ENCODE results near the gene PEA15.

The PEA15 gene

GRCh38 chr1:160168609-160169369 is 36.4 kb upstream of the PEA15 start:
- Mint-ChIP-seq H3K9me3 (no peaks in the 10 kb centered on the region), H3K4me1 (ENCODE audit: low read depth) (peaks cover 40% of the 10 kb centered on the region), H3K4me3 (no peak overlapping the region), H3K36me3 (ENCODE audit: low read depth) (no peaks in the 10 kb centered on the region), H3K27ac (no peak overlapping the region), H3K27me3 (peaks cover 23% of the 10 kb centered on the region)

GRCh38 chr1:160169553-160170399 is 35.4 kb upstream of the PEA15 start:
- Mint-ChIP-seq H3K27ac (peak overlapping the region; percentile 57), H3K36me3 (ENCODE audit: low read depth) (no peaks in the 10 kb centered on the region), H3K4me3 (peak overlapping the region; percentile 1), H3K4me1 (ENCODE audit: low read depth) (peaks cover 40% of the 10 kb centered on the region), H3K9me3 (no peaks in the 10 kb centered on the region), H3K27me3 (peaks cover 19% of the 10 kb centered on the region)

DNA sequence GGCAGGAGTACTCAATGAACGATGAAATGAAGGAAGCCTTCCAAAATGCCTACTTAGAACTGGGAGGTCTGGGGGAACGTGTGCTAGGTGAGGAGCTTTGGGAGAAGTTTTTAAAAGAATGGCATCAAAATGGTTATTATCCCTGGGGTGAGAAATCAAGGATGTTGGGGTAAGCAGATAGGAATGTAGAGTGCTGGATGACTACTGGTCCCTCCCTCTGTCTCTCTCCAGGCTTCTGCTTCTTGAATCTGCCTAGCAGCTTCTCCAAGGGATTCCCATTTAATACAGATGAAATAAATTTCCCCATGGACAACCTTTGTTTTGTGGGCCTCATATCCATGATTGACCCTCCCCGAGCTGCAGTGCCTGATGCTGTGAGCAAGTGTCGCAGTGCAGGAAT is 33.8 kb upstream of the PEA15 start:
- peaks cover 35% of the 10 kb centered on the region for H3K4me1 Mint-ChIP-seq (ENCODE audit: low read depth)
- peaks cover 16% of the 10 kb centered on the region for H3K27me3 Mint-ChIP-seq
- no peaks in the 10 kb centered on the region for H3K36me3 Mint-ChIP-seq (ENCODE audit: low read depth)
- H3K27ac Mint-ChIP-seq, result no peak overlapping the region
- no peaks in the 10 kb centered on the region for H3K9me3 Mint-ChIP-seq
- no peak overlapping the region for H3K4me3 Mint-ChIP-seq

DNA sequence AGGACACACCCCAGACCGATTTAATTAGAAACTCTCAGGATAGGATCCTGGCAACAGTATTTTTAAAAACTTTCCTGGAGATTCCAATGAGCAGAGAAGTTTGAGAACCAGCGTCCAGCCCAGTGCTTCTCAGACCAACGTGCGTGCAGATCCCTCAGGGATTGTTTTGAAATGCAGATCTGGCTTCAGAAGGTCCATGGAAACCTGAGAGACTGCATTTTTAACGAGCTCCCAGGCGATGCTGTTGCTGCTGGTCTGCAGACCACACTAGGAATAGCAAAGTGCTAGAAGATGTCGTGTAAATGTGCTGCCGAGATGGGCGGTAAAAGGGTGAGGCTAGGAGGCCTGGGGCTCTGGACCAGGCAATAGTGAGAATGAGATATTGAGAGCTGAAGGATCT is 33.2 kb upstream of the PEA15 start:
- no peaks in the 10 kb centered on the region for H3K9me3 Mint-ChIP-seq
- peaks cover 34% of the 10 kb centered on the region for H3K4me1 Mint-ChIP-seq (ENCODE audit: low read depth)
- H3K4me3 Mint-ChIP-seq, result no peak overlapping the region
- peaks cover 12% of the 10 kb centered on the region for H3K27me3 Mint-ChIP-seq
- H3K36me3 Mint-ChIP-seq (ENCODE audit: low read depth), result no peaks in the 10 kb centered on the region
- H3K27ac Mint-ChIP-seq, result no peak overlapping the region

DNA sequence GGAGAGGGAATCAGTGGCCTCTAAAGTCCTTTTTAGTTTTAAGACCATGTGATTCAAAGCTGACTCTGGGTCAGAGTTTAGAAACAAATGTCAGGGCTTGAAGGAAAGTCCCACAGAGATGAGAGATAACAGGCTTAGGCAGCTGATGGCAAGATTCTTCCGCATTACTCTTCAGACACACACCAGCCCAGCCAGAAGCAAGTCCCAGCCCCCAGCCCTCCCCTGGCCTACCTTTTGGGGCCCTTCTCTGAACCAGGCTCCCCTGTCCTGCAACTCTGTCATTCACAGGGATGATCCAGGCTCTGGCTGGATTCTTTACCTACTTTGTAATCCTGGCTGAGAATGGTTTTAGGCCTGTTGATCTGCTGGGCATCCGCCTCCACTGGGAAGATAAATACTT is 28.0 kb upstream of the PEA15 start:
- no peaks in the 10 kb centered on the region for H3K9me3 Mint-ChIP-seq
- no peak overlapping the region for H3K4me3 Mint-ChIP-seq
- peaks cover 6% of the 10 kb centered on the region for H3K4me1 Mint-ChIP-seq (ENCODE audit: low read depth)
- H3K27ac Mint-ChIP-seq, result no peak overlapping the region
- H3K36me3 Mint-ChIP-seq (ENCODE audit: low read depth), result no peaks in the 10 kb centered on the region
- peaks cover 11% of the 10 kb centered on the region for H3K27me3 Mint-ChIP-seq

DNA sequence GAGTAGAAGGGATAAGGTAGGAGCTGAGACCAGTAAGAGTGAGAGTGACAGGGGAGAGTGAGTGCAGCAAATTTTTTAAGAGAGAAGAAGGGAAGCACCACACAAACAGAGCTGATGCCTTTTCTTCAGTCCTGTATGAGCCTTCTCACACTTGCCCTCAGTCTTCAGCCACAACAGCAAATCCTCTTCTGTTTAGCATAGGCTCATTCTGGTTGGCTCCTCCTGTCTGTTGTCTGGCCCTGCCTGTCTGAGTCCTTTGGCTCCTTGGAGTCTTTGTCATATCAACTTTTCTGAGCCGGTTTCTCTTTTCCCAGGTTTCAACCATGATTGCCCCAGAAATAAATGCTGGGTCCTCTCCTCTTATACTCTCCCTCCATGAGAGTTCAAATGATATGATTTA is 27.5 kb upstream of the PEA15 start:
- Mint-ChIP-seq H3K27ac (no peak overlapping the region), H3K27me3 (peaks cover 7% of the 10 kb centered on the region), H3K4me1 (ENCODE audit: low read depth) (peaks cover 6% of the 10 kb centered on the region), H3K36me3 (ENCODE audit: low read depth) (no peaks in the 10 kb centered on the region), H3K9me3 (no peaks in the 10 kb centered on the region), H3K4me3 (no peak overlapping the region)

- Mint-ChIP-seq H3K4me3 (no peak overlapping the region), H3K9me3 (no peaks in the 10 kb centered on the region), H3K36me3 (ENCODE audit: low read depth) (no peaks in the 10 kb centered on the region), H3K27ac (no peak overlapping the region), H3K27me3 (peaks cover 3% of the 10 kb centered on the region), H3K4me1 (ENCODE audit: low read depth) (peaks cover 6% of the 10 kb centered on the region)
These were observed 26.5 kb upstream of the PEA15 start for GRCh38 chr1:160178731-160179130.

DNA sequence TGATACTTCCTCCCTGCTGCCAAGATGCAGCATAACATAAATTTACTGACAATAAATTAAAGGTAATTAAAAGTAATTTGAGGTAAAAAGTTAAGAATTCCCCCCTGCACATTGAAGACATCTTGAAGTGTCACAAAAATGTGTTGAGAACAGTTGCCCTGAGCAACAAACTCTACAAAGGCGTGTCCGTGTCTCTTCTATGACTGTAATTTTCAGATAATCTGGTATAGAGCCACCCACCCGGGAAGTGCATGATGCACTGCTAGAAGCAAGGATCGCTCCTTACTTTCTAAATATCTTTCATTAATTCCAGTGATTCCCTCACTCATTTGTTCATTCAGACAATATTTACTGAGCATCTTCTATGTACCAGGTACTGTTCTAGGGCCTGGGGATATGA is 25.8 kb upstream of the PEA15 start:
- peaks cover 6% of the 10 kb centered on the region for H3K4me1 Mint-ChIP-seq (ENCODE audit: low read depth)
- H3K36me3 Mint-ChIP-seq (ENCODE audit: low read depth), result no peaks in the 10 kb centered on the region
- no peaks in the 10 kb centered on the region for H3K9me3 Mint-ChIP-seq
- H3K27me3 Mint-ChIP-seq, result peaks cover 3% of the 10 kb centered on the region
- no peak overlapping the region for H3K27ac Mint-ChIP-seq
- H3K4me3 Mint-ChIP-seq, result no peak overlapping the region

DNA sequence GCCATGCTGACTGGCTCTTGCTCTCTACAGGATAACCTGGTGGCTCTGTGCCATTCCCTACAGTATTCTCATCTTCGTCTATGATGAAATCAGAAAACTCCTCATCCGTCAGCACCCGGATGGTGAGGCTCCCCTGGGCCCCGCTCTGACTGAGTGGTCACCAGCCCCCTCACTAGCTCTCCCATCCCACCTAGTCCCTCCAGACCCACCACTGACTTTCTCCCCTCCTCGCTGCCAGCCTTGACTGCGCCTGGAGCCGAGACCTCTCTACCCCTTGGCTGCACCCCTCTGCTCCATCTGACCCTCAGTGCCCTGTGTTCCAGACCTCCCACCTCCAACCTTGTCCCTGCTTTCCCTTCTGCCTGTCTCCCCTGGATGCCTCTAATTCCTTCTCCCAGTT is 18.9 kb upstream of the PEA15 start:
- H3K27ac Mint-ChIP-seq, result no peak overlapping the region
- H3K36me3 Mint-ChIP-seq (ENCODE audit: low read depth), result no peaks in the 10 kb centered on the region
- H3K4me3 Mint-ChIP-seq, result no peak overlapping the region
- H3K9me3 Mint-ChIP-seq, result no peaks in the 10 kb centered on the region
- no peaks in the 10 kb centered on the region for H3K4me1 Mint-ChIP-seq (ENCODE audit: low read depth)
- no peaks in the 10 kb centered on the region for H3K27me3 Mint-ChIP-seq

DNA sequence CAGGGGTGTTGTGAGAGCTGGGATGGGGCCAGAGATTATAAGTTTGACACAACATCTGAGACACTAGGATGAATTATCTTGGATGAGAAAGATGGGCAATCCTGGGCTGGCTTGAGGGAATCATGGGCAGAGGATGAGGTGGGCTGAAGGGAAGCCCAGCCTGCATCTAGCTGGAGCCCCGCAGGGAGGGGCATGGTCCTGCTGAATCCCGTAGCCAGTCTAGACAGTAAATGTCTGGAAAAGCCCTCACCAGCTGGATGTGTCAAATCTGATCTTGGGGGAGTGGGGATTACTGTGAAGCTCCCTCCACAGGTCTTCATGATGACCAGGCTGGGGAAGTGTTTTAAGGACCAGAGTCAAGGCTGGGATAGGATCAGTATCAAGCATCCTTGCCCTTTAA is 18.5 kb upstream of the PEA15 start:
- H3K4me1 Mint-ChIP-seq (ENCODE audit: low read depth), result no peaks in the 10 kb centered on the region
- no peaks in the 10 kb centered on the region for H3K9me3 Mint-ChIP-seq
- H3K36me3 Mint-ChIP-seq (ENCODE audit: low read depth), result no peaks in the 10 kb centered on the region
- no peak overlapping the region for H3K4me3 Mint-ChIP-seq
- no peak overlapping the region for H3K27ac Mint-ChIP-seq
- H3K27me3 Mint-ChIP-seq, result no peaks in the 10 kb centered on the region

DNA sequence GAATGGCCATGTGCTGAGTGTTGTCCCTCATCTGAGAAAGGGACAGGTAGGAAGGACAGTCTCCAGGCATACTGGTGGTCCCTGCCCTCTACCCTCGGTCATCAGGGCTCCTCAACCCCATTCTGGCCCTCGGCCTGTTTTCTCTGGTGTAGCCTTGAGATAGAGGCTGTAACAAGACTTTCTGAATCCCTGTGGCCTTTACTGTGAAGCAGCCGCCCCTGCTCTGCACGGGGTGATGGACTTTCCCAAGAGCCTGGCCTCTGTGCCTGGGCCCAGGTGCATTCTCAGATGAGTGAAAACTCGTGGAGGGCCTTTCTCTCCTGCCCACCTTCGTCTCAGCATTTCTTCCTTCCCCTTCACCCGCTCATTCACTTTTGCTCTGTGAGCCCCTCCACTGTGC is 17.8 kb upstream of the PEA15 start:
- no peak overlapping the region for H3K27ac Mint-ChIP-seq
- no peaks in the 10 kb centered on the region for H3K36me3 Mint-ChIP-seq (ENCODE audit: low read depth)
- H3K9me3 Mint-ChIP-seq, result no peaks in the 10 kb centered on the region
- no peaks in the 10 kb centered on the region for H3K4me1 Mint-ChIP-seq (ENCODE audit: low read depth)
- no peak overlapping the region for H3K4me3 Mint-ChIP-seq
- H3K27me3 Mint-ChIP-seq, result no peaks in the 10 kb centered on the region

- no peak overlapping the region for H3K27ac Mint-ChIP-seq
- H3K4me1 Mint-ChIP-seq (ENCODE audit: low read depth), result no peaks in the 10 kb centered on the region
- no peaks in the 10 kb centered on the region for H3K27me3 Mint-ChIP-seq
- H3K36me3 Mint-ChIP-seq (ENCODE audit: low read depth), result no peaks in the 10 kb centered on the region
- no peaks in the 10 kb centered on the region for H3K9me3 Mint-ChIP-seq
- no peak overlapping the region for H3K4me3 Mint-ChIP-seq
These were observed 16.8 kb upstream of the PEA15 start for GRCh38 chr1:160188341-160188740.

GRCh38 chr1:160189649-160190625 is 15.2 kb upstream of the PEA15 start, which contains the start of gene CASQ1:
Gene CASQ1, plus strand, starts transcription at chr1:160190575. Its CDS starts 177 bp downstream, at chr1:160190752.
- Mint-ChIP-seq H3K27me3 (no peaks in the 10 kb centered on the region), H3K4me1 (ENCODE audit: low read depth) (no peaks in the 10 kb centered on the region), H3K4me3 (no peak within 1 kb of the TSS), H3K9me3 (no peaks in the 10 kb centered on the region), H3K27ac (no peak within 1 kb of the TSS), H3K36me3 (ENCODE audit: low read depth) (no peaks in the 10 kb centered on the region)

- H3K4me3 Mint-ChIP-seq, result no peak overlapping the region
- no peak overlapping the region for H3K27ac Mint-ChIP-seq
- no peaks in the 10 kb centered on the region for H3K9me3 Mint-ChIP-seq
- H3K4me1 Mint-ChIP-seq (ENCODE audit: low read depth), result no peaks in the 10 kb centered on the region
- no peaks in the 10 kb centered on the region for H3K27me3 Mint-ChIP-seq
- no peaks in the 10 kb centered on the region for H3K36me3 Mint-ChIP-seq (ENCODE audit: low read depth)
These were observed 13.4 kb upstream of the PEA15 start for GRCh38 chr1:160191756-160192155.
